Fibroblast of skin of right biceps (primary cell): ENCODE measurements around the gene CCDC88B.

Source experiments
- DNase-seq: peaks from one replicate; pipeline ENCODE4 v3.0.0-alpha.2; 2013

The CCDC88B gene

GRCh38 chr11:64364911-64365310, 24.9 kb downstream of the CCDC88B start:
- DNase-seq = no peak

GRCh38 chr11:64366751-64367150, 26.7 kb downstream of the CCDC88B start:
- peak; percentile 23 for DNase-seq

- DNase-seq = no peak
Measured at GRCh38 chr11:64367931-64368672, 28.1 kb downstream of the CCDC88B start.

GRCh38 chr11:64368673-64369074, 28.7 kb downstream of the CCDC88B start:
- DNase-seq = no peak

GRCh38 chr11:64369440-64370421, 29.7 kb downstream of the CCDC88B start:
- no peak for DNase-seq

GRCh38 chr11:64371201-64371600, 31.2 kb downstream of the CCDC88B start:
- DNase-seq = no peak

- no peak for DNase-seq
Measured at GRCh38 chr11:64372021-64372420, 32.0 kb downstream of the CCDC88B start.

- DNase-seq = peak; percentile 34
Measured at GRCh38 chr11:64372802-64373597, 33.0 kb downstream of the CCDC88B start.

- no peak for DNase-seq
Measured at GRCh38 chr11:64373598-64373974, 33.6 kb downstream of the CCDC88B start.

- no peak for DNase-seq
Measured at GRCh38 chr11:64376071-64376470, 36.1 kb downstream of the CCDC88B start.

GRCh38 chr11:64378335-64378880, 38.4 kb downstream of the CCDC88B start:
- no peak for DNase-seq

GRCh38 chr11:64379160-64379559, 39.2 kb downstream of the CCDC88B start:
- no peak for DNase-seq

GRCh38 chr11:64379817-64380709, 40.1 kb downstream of the CCDC88B start:
- DNase-seq = no peak

GRCh38 chr11:64381350-64381749, 41.3 kb downstream of the CCDC88B start:
- no peak for DNase-seq

- no peak for DNase-seq
Measured at GRCh38 chr11:64382047-64382446, 42.0 kb downstream of the CCDC88B start.

- no peak for DNase-seq
Measured at GRCh38 chr11:64382586-64382985, 42.6 kb downstream of the CCDC88B start.

GRCh38 chr11:64383580-64383979, 43.6 kb downstream of the CCDC88B start:
- DNase-seq = no peak

GRCh38 chr11:64384028-64384737, 44.2 kb downstream of the CCDC88B start:
- no peak for DNase-seq

- no peak for DNase-seq
Measured at GRCh38 chr11:64384981-64385944, 45.3 kb downstream of the CCDC88B start.
